NCI-H1417 (cell line): Measurements from ENCODE around the gene MYBPC3.

Experiments
- DNase-seq, 3 experiments: peaks; one replicate each; lab custom pipeline; 2025; lab: John Stamatoyannopoulos, UW

MYBPC3 gene

GRCh38 chr11:47384498-47384897 lies 32.0 kb upstream of the MYBPC3 start:
- DNase-seq: no peak

GRCh38 chr11:47383071-47383470 lies 30.6 kb upstream of the MYBPC3 start:
- no peak for DNase-seq

GRCh38 chr11:47380078-47380477 lies 27.6 kb upstream of the MYBPC3 start:
- no peak for DNase-seq

GRCh38 chr11:47379317-47379716 lies 26.8 kb upstream of the MYBPC3 start:
- DNase-seq: no peak

GRCh38 chr11:47378836-47379170 lies 26.3 kb upstream of the MYBPC3 start:
- no peak for DNase-seq

- DNase-seq: no peak
Measured at GRCh38 chr11:47378010-47378835, 25.7 kb upstream of the MYBPC3 start, which contains the start of gene SPI1. Gene SPI1 (minus strand): TSS chr11:47378547. CDS start chr11:47378353, 194 bp downstream.

GRCh38 chr11:47377571-47378009 lies 25.1 kb upstream of the MYBPC3 start:
- no peak for DNase-seq

GRCh38 chr11:47376525-47377371 lies 24.2 kb upstream of the MYBPC3 start:
- no peak for DNase-seq

GRCh38 chr11:47376107-47376524 lies 23.6 kb upstream of the MYBPC3 start:
- DNase-seq: no peak

- DNase-seq: no peak
Measured at GRCh38 chr11:47375546-47376085, 23.1 kb upstream of the MYBPC3 start.

GRCh38 chr11:47375020-47375419 lies 22.5 kb upstream of the MYBPC3 start:
- DNase-seq: no peak

- no peak for DNase-seq
Measured at GRCh38 chr11:47374720-47375019, 22.2 kb upstream of the MYBPC3 start.

GRCh38 chr11:47373876-47374719 lies 21.6 kb upstream of the MYBPC3 start:
- peak; percentile 21 to 75 (median 68) for DNase-seq

- no peak for DNase-seq
Measured at GRCh38 chr11:47372422-47372821, 19.9 kb upstream of the MYBPC3 start.

GRCh38 chr11:47369676-47370075 lies 17.2 kb upstream of the MYBPC3 start:
- no peak for DNase-seq

GRCh38 chr11:47366020-47366490 lies 13.6 kb upstream of the MYBPC3 start:
- DNase-seq: no peak

- DNase-seq: no peak
Measured at GRCh38 chr11:47361419-47361818, 8.9 kb upstream of the MYBPC3 start.

GRCh38 chr11:47360341-47360740 lies 7.8 kb upstream of the MYBPC3 start:
- DNase-seq: no peak

GRCh38 chr11:47359586-47359985 lies 7.1 kb upstream of the MYBPC3 start:
- DNase-seq: no peak

GRCh38 chr11:47359162-47359561 lies 6.7 kb upstream of the MYBPC3 start:
- no peak for DNase-seq

- DNase-seq: no peak
Measured at GRCh38 chr11:47358731-47359051, 6.2 kb upstream of the MYBPC3 start.
